ENCODE results near the gene C16orf96.
"Not testable (repeated sequence)": the region's sequence is repeated elsewhere in the genome, so short reads cannot be mapped to it uniquely, and the experiment has no call there.

Gene C16orf96

DNA sequence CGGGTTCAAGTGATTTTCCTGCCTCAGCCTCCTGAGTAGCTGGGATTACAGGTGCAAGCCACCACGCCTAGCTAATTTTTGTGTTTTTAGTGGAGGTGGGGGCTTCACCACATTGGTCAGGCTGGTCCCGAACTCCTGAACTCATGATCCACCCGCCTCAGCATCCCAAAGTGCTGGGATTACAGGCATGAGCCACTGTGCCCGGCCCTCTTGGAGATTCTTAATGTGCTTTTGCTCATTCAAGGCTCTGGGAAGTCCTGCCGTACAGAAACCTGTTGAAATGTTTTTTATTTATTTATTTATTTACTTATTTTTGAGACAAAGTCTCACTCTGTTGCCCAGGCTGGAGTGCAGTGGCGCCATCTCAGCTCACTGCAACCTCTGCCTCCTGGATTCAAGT, 17.8 kb downstream of the C16orf96 start:
- H3K27me3 Mint-ChIP-seq = not testable (repeated sequence)

GRCh38 chr16:4574919-4575705, 19.0 kb downstream of the C16orf96 start:
- H3K27ac Mint-ChIP-seq = no peak overlapping the region
- no peaks in the 10 kb centered on the region for H3K9me3 Mint-ChIP-seq
- H3K27me3 Mint-ChIP-seq = no peaks in the 10 kb centered on the region
- no peaks in the 10 kb centered on the region for H3K4me1 Mint-ChIP-seq
- no peaks in the 10 kb centered on the region for H3K36me3 Mint-ChIP-seq
- H3K4me3 Mint-ChIP-seq = no peak overlapping the region

More for the DNA sequence above, 17.8 kb downstream of the C16orf96 start:
- not testable (repeated sequence) for H3K27ac Mint-ChIP-seq, H3K36me3 Mint-ChIP-seq, H3K9me3 Mint-ChIP-seq, H3K4me3 Mint-ChIP-seq, H3K4me1 Mint-ChIP-seq

- no peak overlapping the region for H3K4me3 Mint-ChIP-seq
- H3K9me3 Mint-ChIP-seq = no peaks in the 10 kb centered on the region
- H3K27ac Mint-ChIP-seq = no peak overlapping the region
- H3K27me3 Mint-ChIP-seq = no peaks in the 10 kb centered on the region
- no peaks in the 10 kb centered on the region for H3K36me3 Mint-ChIP-seq
- no peaks in the 10 kb centered on the region for H3K4me1 Mint-ChIP-seq
Measured at GRCh38 chr16:4576008-4576407, 19.9 kb downstream of the C16orf96 start.

DNA sequence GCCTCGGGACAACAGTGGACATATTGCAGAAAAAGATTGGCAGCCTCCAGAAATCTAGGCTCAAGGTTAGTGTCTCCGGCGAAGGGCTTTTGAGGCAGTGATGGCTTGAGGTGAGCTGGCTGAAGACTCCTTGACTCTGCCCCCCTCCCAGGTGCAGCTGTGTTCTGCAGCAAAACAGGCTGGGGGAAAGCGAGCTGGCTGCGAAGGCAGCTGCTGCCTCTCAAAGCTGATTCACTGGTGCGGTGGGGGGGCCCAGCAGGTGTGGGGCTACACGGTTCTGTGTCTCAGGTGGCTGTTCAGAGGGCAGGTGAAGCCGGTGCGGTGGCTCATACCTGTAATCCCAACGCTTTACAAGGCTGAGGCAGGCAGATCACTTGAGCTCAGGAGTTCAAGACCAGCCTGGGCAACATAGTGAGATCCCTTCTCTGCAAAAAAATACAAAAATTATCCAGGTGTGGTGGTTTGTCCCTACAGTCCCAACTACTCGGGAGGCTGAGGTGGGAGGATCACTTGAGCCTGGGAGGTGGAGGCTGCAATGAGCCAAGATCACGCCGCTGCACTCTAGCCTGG, 22.9 kb downstream of the C16orf96 start:
- no peaks in the 10 kb centered on the region for H3K27me3 Mint-ChIP-seq
- no peaks in the 10 kb centered on the region for H3K36me3 Mint-ChIP-seq
- H3K4me1 Mint-ChIP-seq = no peaks in the 10 kb centered on the region
- no peak overlapping the region for H3K4me3 Mint-ChIP-seq
- no peaks in the 10 kb centered on the region for H3K9me3 Mint-ChIP-seq
- no peak overlapping the region for H3K27ac Mint-ChIP-seq

DNA sequence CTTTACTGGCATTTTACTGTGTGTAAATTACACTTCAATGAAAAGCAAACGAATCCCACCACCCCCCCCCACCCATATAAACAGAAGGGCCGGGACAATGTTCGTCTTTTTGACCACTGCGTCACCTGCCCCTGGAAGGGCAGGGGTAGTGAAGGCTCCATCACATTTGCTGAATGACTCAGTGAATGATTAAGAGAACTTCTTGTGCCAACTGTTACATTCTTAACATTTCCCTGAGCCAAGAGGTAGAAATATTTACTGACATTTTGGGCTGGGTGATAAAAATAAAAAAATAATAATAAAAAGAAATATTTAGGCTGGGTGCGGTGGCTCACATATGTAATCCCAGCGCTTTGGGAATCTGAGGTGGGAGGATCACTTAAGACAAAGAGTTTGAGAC, 24.1 kb downstream of the C16orf96 start:
- no peaks in the 10 kb centered on the region for H3K36me3 Mint-ChIP-seq
- H3K9me3 Mint-ChIP-seq = no peaks in the 10 kb centered on the region
- no peaks in the 10 kb centered on the region for H3K4me1 Mint-ChIP-seq
- H3K27ac Mint-ChIP-seq = no peak overlapping the region
- no peaks in the 10 kb centered on the region for H3K27me3 Mint-ChIP-seq
- H3K4me3 Mint-ChIP-seq = no peak overlapping the region

GRCh38 chr16:4583906-4584305, 27.8 kb downstream of the C16orf96 start:
- no peaks in the 10 kb centered on the region for H3K9me3 Mint-ChIP-seq
- peaks cover 3% of the 10 kb centered on the region for H3K27me3 Mint-ChIP-seq
- H3K36me3 Mint-ChIP-seq = no peaks in the 10 kb centered on the region
- no peak overlapping the region for H3K27ac Mint-ChIP-seq
- H3K4me3 Mint-ChIP-seq = no peak overlapping the region
- peaks cover 4% of the 10 kb centered on the region for H3K4me1 Mint-ChIP-seq

DNA sequence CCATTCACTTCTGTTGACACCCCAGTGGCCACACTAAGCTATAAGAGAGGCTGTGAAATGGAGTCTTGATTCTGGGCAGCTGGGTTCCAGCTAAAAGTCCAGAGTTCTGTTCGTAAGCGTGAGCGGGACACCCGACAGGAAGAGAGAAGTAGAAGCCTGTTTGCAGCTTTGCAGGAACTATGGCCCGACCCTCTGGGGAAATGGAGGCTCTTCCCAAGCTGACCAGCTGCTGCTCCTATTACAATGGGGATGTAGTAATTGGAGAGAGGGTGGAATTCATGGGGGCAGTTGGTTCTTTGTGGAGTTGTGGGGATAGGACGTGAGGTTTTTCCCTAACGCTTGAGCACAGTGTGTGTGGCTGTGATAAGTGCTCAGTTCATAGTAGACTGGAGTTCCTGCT, 30.2 kb downstream of the C16orf96 start:
- Mint-ChIP-seq H3K36me3 (no peaks in the 10 kb centered on the region), H3K4me1 (peaks cover 4% of the 10 kb centered on the region), H3K27ac (no peak overlapping the region), H3K4me3 (no peak overlapping the region), H3K9me3 (no peaks in the 10 kb centered on the region), H3K27me3 (peaks cover 3% of the 10 kb centered on the region)

DNA sequence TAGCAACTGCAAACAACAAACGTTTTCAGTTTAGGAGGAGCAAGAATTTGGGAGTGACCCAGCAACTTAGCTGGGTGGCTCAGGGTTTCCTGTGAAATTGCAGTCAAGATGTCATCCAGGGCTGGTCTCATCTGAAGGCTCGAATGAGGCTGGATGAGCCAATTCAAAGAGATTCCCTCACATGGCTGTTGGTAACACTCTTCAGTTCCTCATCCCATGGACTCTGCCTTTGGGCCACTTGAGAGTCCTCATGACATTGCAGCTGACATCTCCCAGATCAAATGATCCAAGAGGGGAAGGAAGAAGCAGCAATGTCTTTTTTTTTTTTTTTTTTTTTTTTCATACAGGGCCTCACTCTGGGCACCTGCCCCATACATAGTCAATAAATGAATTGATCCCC, 32.2 kb downstream of the C16orf96 start:
- H3K36me3 Mint-ChIP-seq = no peaks in the 10 kb centered on the region
- H3K9me3 Mint-ChIP-seq = no peaks in the 10 kb centered on the region
- H3K4me1 Mint-ChIP-seq = peaks cover 4% of the 10 kb centered on the region
- no peak overlapping the region for H3K4me3 Mint-ChIP-seq
- H3K27ac Mint-ChIP-seq = no peak overlapping the region
- peaks cover 3% of the 10 kb centered on the region for H3K27me3 Mint-ChIP-seq

GRCh38 chr16:4588961-4589360, 32.8 kb downstream of the C16orf96 start:
- H3K9me3 Mint-ChIP-seq = no peaks in the 10 kb centered on the region
- peaks cover 3% of the 10 kb centered on the region for H3K27me3 Mint-ChIP-seq
- peaks cover 4% of the 10 kb centered on the region for H3K4me1 Mint-ChIP-seq
- no peak overlapping the region for H3K27ac Mint-ChIP-seq
- H3K4me3 Mint-ChIP-seq = no peak overlapping the region
- no peaks in the 10 kb centered on the region for H3K36me3 Mint-ChIP-seq

- Mint-ChIP-seq H3K36me3 (no peaks in the 10 kb centered on the region), H3K9me3 (no peaks in the 10 kb centered on the region), H3K27ac (no peak overlapping the region), H3K4me1 (no peaks in the 10 kb centered on the region), H3K27me3 (no peaks in the 10 kb centered on the region), H3K4me3 (no peak overlapping the region)
Measured at GRCh38 chr16:4591191-4591590, 35.1 kb downstream of the C16orf96 start.

DNA sequence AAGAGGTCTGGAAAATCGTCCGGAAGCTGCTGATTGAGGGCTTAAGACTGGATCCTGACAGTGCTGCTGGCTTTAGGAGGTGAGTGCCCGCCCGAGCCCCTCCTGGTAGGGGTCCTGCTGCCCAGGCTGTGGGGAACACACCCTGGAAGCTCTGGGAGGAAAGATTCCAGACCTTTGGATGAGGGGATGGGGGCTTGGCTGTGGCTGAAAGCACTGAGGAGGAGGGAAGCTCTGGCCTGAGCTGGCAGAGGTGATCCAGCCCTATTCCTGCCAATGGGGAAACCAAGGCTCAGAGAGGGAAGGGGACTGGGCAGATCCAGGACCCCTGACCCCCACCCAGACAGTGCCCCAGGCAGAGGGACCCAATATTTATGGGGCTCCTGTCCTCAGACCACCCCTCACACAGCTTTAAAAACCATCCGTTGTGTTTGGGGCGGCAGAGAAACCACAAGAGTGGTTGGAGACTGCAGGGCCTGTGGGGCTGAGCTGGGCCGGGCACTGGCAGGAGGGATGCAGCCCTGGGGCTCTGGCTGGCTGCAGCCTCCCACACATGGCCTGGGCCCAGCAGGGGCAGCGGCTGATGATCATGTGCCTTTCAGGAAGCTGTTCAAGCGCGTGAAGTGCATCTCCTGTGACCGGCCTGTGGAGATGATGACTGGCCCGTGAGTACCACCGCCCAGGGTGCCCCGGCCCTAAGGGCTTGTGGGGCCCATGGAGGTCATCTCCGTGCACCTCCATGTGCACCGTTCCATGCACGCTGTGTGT, 35.7 kb downstream of the C16orf96 start:
- no peaks in the 10 kb centered on the region for H3K4me1 Mint-ChIP-seq
- no peaks in the 10 kb centered on the region for H3K9me3 Mint-ChIP-seq
- H3K27ac Mint-ChIP-seq = no peak overlapping the region
- no peaks in the 10 kb centered on the region for H3K36me3 Mint-ChIP-seq
- H3K27me3 Mint-ChIP-seq = no peaks in the 10 kb centered on the region
- H3K4me3 Mint-ChIP-seq = no peak overlapping the region

DNA sequence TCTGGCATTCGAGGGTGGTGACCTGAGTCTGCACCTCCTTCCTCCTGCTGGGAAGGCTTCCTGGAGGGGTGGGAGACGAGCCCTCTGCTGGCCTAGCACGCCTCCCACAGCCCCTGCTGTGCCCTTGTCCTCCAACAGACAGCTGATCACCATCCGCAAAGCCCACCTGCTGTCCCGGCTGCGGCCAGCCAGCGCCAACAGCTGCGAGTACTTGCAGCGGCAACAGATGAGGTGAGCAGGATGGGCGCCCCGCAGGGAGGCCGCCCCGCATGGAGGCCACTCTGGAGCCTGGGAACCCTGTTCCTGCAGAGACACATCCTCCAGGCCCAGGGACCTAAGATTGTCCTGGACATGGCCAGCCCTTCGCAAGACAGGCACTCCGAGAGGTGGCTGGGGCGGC, 36.9 kb downstream of the C16orf96 start:
- Mint-ChIP-seq H3K36me3 (no peaks in the 10 kb centered on the region), H3K27ac (no peak overlapping the region), H3K27me3 (no peaks in the 10 kb centered on the region), H3K4me3 (no peak overlapping the region), H3K4me1 (no peaks in the 10 kb centered on the region), H3K9me3 (no peaks in the 10 kb centered on the region)

DNA sequence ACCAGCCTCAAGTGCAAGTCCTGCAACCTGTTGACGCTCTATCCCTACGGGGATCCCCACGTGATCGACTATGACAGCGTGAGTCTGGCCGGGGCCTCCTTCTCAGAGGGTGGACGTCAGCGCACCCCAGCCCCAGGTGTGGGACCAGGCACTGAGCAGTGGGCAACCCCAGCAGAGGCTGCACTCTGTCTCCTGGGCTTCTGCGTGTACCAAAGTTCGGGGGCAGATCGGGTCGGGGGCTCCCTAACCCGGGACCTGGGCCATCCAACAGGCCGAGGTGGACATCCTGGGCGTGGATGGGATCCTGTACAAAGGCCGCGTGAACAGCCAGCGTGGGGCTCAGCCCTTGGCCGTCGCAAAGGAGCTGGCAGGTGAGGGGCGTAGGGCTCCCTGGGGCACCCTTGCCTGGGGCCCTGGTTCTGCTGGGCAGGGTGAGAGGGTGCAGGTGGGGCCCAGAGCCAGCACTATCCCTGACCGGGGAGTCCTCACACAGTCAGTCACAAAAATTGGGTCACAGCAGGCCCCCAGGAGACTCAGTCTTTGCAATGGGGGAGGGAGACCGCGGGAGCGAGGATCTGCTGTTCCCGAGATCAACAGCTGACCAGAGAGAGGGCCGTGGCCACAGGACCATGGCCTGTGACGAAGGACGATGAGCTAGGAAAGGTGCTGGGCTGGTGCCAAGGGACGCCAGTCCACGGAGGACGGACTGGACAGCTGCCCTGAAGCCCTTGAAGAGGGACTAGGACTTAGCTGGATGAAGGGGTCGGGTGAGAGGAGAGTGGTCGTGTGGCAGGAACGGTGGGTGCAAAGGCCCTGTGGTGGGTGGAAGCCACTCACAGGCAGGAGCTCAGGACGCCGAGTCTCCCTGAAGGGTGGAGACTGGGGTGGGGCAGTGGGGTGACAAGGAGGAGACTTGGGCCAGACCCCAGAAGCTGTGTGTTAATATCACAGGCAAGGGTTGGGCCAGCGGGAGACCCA, 38.6 kb downstream of the C16orf96 start:
- Mint-ChIP-seq H3K27ac (no peak overlapping the region), H3K4me1 (no peaks in the 10 kb centered on the region), H3K4me3 (no peak overlapping the region), H3K9me3 (no peaks in the 10 kb centered on the region), H3K27me3 (no peaks in the 10 kb centered on the region), H3K36me3 (no peaks in the 10 kb centered on the region)

GRCh38 chr16:4597174-4597573, 41.0 kb downstream of the C16orf96 start:
- no peak overlapping the region for H3K4me3 Mint-ChIP-seq
- no peaks in the 10 kb centered on the region for H3K27me3 Mint-ChIP-seq
- H3K9me3 Mint-ChIP-seq = no peaks in the 10 kb centered on the region
- no peaks in the 10 kb centered on the region for H3K4me1 Mint-ChIP-seq
- no peaks in the 10 kb centered on the region for H3K36me3 Mint-ChIP-seq
- no peak overlapping the region for H3K27ac Mint-ChIP-seq

- no peaks in the 10 kb centered on the region for H3K4me1 Mint-ChIP-seq
- no peak overlapping the region for H3K4me3 Mint-ChIP-seq
- H3K36me3 Mint-ChIP-seq = no peaks in the 10 kb centered on the region
- no peak overlapping the region for H3K27ac Mint-ChIP-seq
- H3K9me3 Mint-ChIP-seq = no peaks in the 10 kb centered on the region
- H3K27me3 Mint-ChIP-seq = no peaks in the 10 kb centered on the region
Measured at GRCh38 chr16:4599037-4599436, 42.9 kb downstream of the C16orf96 start.

All from activated naive CD4-positive, alpha-beta T cell treated with anti-CD3 and anti-CD28 coated beads, Interleukin-2, amount 50 U/mL, for 24 hours (primary cell).